Measurements from ENCODE around the gene SH3PXD2A.

The SH3PXD2A gene

DNA sequence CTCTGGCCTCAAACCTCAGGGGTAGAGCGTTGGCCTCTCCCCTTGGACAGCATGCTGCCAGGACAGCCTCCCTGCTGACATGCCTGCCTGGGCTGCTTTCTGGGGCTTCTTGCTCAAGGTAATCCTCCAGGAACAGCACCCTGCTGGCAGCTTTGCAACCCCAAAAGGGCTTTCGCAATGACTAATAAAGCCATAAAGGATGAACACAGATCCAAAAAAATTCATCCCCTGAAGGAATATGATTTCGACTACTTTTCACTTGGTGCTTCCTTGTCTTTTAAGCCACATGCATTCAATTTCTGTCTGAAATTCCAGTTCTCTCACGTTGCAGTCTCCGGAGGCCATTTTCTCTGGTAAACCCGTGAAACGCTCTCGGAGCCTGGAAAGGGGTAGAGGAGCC is 15.1 kb upstream of the SH3PXD2A start:
- H3K27ac ChIP-seq (ENCODE audit: extremely low read depth, low read depth, low read length): no peak overlapping the region
- no peaks in the 10 kb centered on the region for H3K36me3 ChIP-seq (ENCODE audit: control insufficient read depth in 2 of 2, insufficient read depth in 1 of 2, low read length in 2 of 2)
- TF ChIP-seq ZIC2 (tag by site-specific recombination; IDR thresholded peaks at IDR 0.05) (peak; percentile 83), ZNF670 (tag by site-specific recombination; IDR thresholded peaks at IDR 0.05; ENCODE audit: low read depth) (no peak), ZNF292 (tag by site-specific recombination; IDR thresholded peaks at IDR 0.05; ENCODE audit: borderline replicate concordance, low read depth) (no peak), ZNF843 (tag by site-specific recombination; IDR thresholded peaks at IDR 0.05) (no peak), ZBTB17 (tag by site-specific recombination; IDR thresholded peaks at IDR 0.05) (peak; percentile 62), ZNF184 (tag by site-specific recombination; IDR thresholded peaks at IDR 0.05) (no peak), GLIS2 (tag by site-specific recombination; IDR thresholded peaks at IDR 0.05) (no peak)
- TF ChIP-seq, protein P1, sequence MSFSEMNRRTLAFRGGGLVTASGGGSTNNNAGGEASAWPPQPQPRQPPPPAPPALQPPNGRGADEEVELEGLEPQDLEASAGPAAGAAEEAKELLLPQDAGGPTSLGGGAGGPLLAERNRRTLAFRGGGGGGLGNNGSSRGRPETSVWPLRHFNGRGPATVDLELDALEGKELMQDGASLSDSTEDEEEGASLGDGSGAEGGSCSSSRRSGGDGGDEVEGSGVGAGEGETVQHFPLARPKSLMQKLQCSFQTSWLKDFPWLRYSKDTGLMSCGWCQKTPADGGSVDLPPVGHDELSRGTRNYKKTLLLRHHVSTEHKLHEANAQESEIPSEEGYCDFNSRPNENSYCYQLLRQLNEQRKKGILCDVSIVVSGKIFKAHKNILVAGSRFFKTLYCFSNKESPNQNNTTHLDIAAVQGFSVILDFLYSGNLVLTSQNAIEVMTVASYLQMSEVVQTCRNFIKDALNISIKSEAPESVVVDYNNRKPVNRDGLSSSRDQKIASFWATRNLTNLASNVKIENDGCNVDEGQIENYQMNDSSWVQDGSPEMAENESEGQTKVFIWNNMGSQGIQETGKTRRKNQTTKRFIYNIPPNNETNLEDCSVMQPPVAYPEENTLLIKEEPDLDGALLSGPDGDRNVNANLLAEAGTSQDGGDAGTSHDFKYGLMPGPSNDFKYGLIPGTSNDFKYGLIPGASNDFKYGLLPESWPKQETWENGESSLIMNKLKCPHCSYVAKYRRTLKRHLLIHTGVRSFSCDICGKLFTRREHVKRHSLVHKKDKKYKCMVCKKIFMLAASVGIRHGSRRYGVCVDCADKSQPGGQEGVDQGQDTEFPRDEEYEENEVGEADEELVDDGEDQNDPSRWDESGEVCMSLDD (tag by site-specific recombination; IDR thresholded peaks at IDR 0.05): no peak
- no peaks in the 10 kb centered on the region for H3K4me1 ChIP-seq (ENCODE audit: control insufficient read depth, insufficient read depth, low read length)
- ChIA-PET POLR2A (no interaction called here), CTCF (interaction anchor here (0.8 kb wide), 1 partner anchor 158 kb away, joined by 4 read pairs; no protein-coding TSS in a partner anchor)
- no peak overlapping the region for H3K4me3 ChIP-seq (ENCODE audit: low read depth, low read length)
- no peaks in the 10 kb centered on the region; the same call in 1 of the 2 replicates for H3K9me3 ChIP-seq (ENCODE audit: control insufficient read depth, insufficient read depth, low read depth, low read length)

DNA sequence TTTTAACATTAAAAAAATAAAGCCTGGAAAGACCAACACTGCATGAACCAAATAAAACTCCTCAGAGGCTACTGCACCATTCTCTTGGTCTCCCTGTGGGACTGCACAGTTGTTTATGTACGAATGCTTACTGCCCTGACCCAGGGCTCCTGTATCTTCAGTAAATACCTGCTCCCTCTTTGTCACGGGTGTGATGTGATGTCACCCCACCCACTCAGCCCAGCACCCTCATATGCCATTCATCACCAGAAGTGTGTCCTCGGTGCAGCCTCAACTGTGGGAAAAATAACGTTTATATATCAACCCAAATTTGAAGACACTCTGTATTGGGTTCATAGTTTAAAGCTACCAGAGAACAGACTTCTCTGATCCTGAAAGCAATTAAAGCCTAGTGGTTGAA is 14.0 kb upstream of the SH3PXD2A start:
- H3K9me3 ChIP-seq (ENCODE audit: control insufficient read depth, insufficient read depth, low read depth, low read length): no peaks in the 10 kb centered on the region; the same call in 1 of the 2 replicates
- no peak overlapping the region for H3K27ac ChIP-seq (ENCODE audit: extremely low read depth, low read depth, low read length)
- ChIA-PET CTCF (interaction anchor here (0.6 to 1.4 kb wide), 4 partner anchors 16 to 157 kb away, joined by 3 to 4 read pairs (median 3); no protein-coding TSS in a partner anchor), POLR2A (interaction anchor here (0.5 kb wide), 1 partner anchor 25 kb away, joined by 4 read pairs; no protein-coding TSS in a partner anchor)
- H3K4me1 ChIP-seq (ENCODE audit: control insufficient read depth, insufficient read depth, low read length): no peaks in the 10 kb centered on the region
- H3K36me3 ChIP-seq (ENCODE audit: control insufficient read depth in 2 of 2, insufficient read depth in 1 of 2, low read length in 2 of 2): no peaks in the 10 kb centered on the region
- no peak overlapping the region for H3K4me3 ChIP-seq (ENCODE audit: low read depth, low read length)
- TF ChIP-seq REPIN1 (tag by site-specific recombination; IDR thresholded peaks at IDR 0.05; ENCODE audit: low read depth): no peak
- TF ChIP-seq ZFHX2 (tag by site-specific recombination; conservative IDR thresholded peaks at IDR 0.05): 0 out of 2 replicates have a peak, but pooled peaks have one; percentile 15

DNA sequence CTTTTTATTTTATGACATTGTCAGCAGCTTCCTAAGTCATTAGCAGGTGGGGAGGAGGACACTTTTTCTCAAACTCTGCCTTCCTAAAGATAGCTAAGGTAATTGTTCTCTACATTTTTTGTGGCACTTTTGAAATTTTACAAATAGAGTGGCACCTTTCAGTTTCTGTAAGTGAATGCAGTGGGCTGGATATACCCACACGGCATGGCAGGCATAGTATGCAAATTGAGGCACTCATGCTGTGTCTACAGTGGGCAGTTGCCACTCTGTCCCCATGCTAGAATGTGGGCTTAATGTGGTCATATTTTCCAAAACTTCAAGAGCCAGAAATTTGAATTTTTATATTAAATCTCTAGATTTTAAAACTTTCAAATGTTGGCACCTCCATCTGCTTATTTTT is 12.8 kb upstream of the SH3PXD2A start:
- POLR2A ChIA-PET: no interaction called here

DNA sequence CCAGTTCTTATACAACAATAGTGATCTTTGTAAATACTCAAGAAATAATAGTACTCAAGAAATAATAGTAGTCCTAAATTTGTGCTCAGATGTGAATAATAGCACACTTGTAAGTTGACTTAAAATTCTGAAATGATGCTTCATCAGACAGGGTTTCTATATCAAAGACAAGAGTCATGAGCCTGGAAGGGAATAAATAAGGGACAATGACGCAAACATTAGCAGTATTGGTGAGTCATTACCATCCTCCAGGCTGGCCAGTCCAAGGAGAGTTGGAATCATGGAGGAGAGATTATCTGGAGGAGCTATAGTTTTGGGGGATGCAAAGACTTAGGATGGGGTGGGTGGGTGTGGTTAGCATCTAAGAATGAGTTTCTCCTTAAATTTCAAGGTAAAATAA is 6.1 kb upstream of the SH3PXD2A start:
- no peaks in the 10 kb centered on the region; the same call in 1 of the 2 replicates for H3K9me3 ChIP-seq (ENCODE audit: control insufficient read depth, insufficient read depth, low read depth, low read length)
- ChIA-PET CTCF (interaction anchor here (0.7 to 1.4 kb wide), 5 partner anchors 23 to 255 kb away, joined by 3 to 5 read pairs (median 4); no protein-coding TSS in a partner anchor), POLR2A (interaction anchor here (0.7 kb wide), 1 partner anchor 158 kb away, joined by 3 read pairs; no protein-coding TSS in a partner anchor)
- no peaks in the 10 kb centered on the region for H3K4me1 ChIP-seq (ENCODE audit: control insufficient read depth, insufficient read depth, low read length)
- H3K36me3 ChIP-seq (ENCODE audit: control insufficient read depth in 2 of 2, insufficient read depth in 1 of 2, low read length in 2 of 2): no peaks in the 10 kb centered on the region
- no peak overlapping the region for H3K4me3 ChIP-seq (ENCODE audit: low read depth, low read length)
- H3K27ac ChIP-seq (ENCODE audit: extremely low read depth, low read depth, low read length): no peak overlapping the region
- TF ChIP-seq GLIS2 (tag by site-specific recombination; IDR thresholded peaks at IDR 0.05): no peak
- TF ChIP-seq MYNN (tag by site-specific recombination; IDR thresholded peaks at IDR 0.05; ENCODE audit: borderline replicate concordance): no peak
- no peak for TF ChIP-seq ZSCAN30 (tag by site-specific recombination; IDR thresholded peaks at IDR 0.05)
- no peak for TF ChIP-seq ZNF311 (tag by site-specific recombination; IDR thresholded peaks at IDR 0.05; ENCODE audit: borderline replicate concordance)
- TF ChIP-seq ZFP37 (tag by site-specific recombination; IDR thresholded peaks at IDR 0.05): no peak
- no peak for TF ChIP-seq ZNF843 (tag by site-specific recombination; IDR thresholded peaks at IDR 0.05)
- no peak for TF ChIP-seq ZSCAN23 (tag by site-specific recombination; IDR thresholded peaks at IDR 0.05)
- TF ChIP-seq HOXA7 (CRISPR knock-in tag; IDR thresholded peaks at IDR 0.05; ENCODE audit: borderline replicate concordance): no peak
- TF ChIP-seq, protein P2, sequence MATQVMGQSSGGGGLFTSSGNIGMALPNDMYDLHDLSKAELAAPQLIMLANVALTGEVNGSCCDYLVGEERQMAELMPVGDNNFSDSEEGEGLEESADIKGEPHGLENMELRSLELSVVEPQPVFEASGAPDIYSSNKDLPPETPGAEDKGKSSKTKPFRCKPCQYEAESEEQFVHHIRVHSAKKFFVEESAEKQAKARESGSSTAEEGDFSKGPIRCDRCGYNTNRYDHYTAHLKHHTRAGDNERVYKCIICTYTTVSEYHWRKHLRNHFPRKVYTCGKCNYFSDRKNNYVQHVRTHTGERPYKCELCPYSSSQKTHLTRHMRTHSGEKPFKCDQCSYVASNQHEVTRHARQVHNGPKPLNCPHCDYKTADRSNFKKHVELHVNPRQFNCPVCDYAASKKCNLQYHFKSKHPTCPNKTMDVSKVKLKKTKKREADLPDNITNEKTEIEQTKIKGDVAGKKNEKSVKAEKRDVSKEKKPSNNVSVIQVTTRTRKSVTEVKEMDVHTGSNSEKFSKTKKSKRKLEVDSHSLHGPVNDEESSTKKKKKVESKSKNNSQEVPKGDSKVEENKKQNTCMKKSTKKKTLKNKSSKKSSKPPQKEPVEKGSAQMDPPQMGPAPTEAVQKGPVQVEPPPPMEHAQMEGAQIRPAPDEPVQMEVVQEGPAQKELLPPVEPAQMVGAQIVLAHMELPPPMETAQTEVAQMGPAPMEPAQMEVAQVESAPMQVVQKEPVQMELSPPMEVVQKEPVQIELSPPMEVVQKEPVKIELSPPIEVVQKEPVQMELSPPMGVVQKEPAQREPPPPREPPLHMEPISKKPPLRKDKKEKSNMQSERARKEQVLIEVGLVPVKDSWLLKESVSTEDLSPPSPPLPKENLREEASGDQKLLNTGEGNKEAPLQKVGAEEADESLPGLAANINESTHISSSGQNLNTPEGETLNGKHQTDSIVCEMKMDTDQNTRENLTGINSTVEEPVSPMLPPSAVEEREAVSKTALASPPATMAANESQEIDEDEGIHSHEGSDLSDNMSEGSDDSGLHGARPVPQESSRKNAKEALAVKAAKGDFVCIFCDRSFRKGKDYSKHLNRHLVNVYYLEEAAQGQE (tag by site-specific recombination; IDR thresholded peaks at IDR 0.05): no peak
- no peak for TF ChIP-seq ZNF155 (tag by site-specific recombination; IDR thresholded peaks at IDR 0.05)

More for the DNA sequence above, 12.8 kb upstream of the SH3PXD2A start:
- no peaks in the 10 kb centered on the region; the same call in 1 of the 2 replicates for H3K9me3 ChIP-seq (ENCODE audit: control insufficient read depth, insufficient read depth, low read depth, low read length)
- CTCF ChIA-PET: interaction anchor here (0.8 to 1.2 kb wide), 4 partner anchors 10 to 251 kb away, joined by 3 to 5 read pairs (median 4); no protein-coding TSS in a partner anchor
- H3K4me1 ChIP-seq (ENCODE audit: control insufficient read depth, insufficient read depth, low read length): no peaks in the 10 kb centered on the region
- TF ChIP-seq SP2 (tag by site-specific recombination; IDR thresholded peaks at IDR 0.05) (no peak), ZNF140 (tag by site-specific recombination; IDR thresholded peaks at IDR 0.05) (no peak), IKZF3 (tag by site-specific recombination; IDR thresholded peaks at IDR 0.05) (no peak), HOXC10 (CRISPR knock-in tag; IDR thresholded peaks at IDR 0.05) (no peak), ZNF416 (tag by site-specific recombination; IDR thresholded peaks at IDR 0.05) (no peak), ZNF266 (tag by site-specific recombination; IDR thresholded peaks at IDR 0.05; ENCODE audit: low read depth) (no peak), ZNF837 (tag by site-specific recombination; IDR thresholded peaks at IDR 0.05) (no peak), HOXA7 (CRISPR knock-in tag; IDR thresholded peaks at IDR 0.05; ENCODE audit: borderline replicate concordance) (no peak), PRDM1 (tag by site-specific recombination; IDR thresholded peaks at IDR 0.05) (no peak), ZNF660 (tag by site-specific recombination; IDR thresholded peaks at IDR 0.05) (no peak)
- H3K4me3 ChIP-seq (ENCODE audit: low read depth, low read length): no peak overlapping the region
- no peak overlapping the region for H3K27ac ChIP-seq (ENCODE audit: extremely low read depth, low read depth, low read length)
- no peaks in the 10 kb centered on the region for H3K36me3 ChIP-seq (ENCODE audit: control insufficient read depth in 2 of 2, insufficient read depth in 1 of 2, low read length in 2 of 2)
